Keratinocyte (primary cell): Measurements from ENCODE around the gene RNF26. TPM values are rescaled to one million over a fixed set of nuclear protein-coding genes. Genes with fewer than 3 reads are reported as not detected.

Source experiments
- DNase-seq: peaks from one replicate; pipeline ENCODE4 v3.0.0-alpha.2; 2011; ENCODE audit warnings: low read depth, missing footprints, low spot score
- FAIRE-seq: peaks from 2 replicates; lab custom pipeline; 2011; peaks lifted over from hg19 to GRCh38; lab: Jason Lieb, UNC
- H2AFZ ChIP-seq: 2 replicates; pipeline ENCODE4 v1.6.0; 2012; ENCODE audit warnings: low read length, control low read depth, inconsistent platforms; ENCODE audit not compliant: control insufficient read depth
- H3K27ac ChIP-seq: 2 replicates; pipeline ENCODE4 v1.5.1; 2011; ENCODE audit warnings: low read length; ENCODE audit not compliant: control insufficient read depth, insufficient read depth
- H3K27me3 ChIP-seq: 3 replicates; pipeline ENCODE4 v1.6.0; 2011; ENCODE audit warnings: low read length; ENCODE audit not compliant: control insufficient read depth, insufficient read depth; ENCODE audit errors: extremely low read depth
- H3K36me3 ChIP-seq, 2 experiments: 2 replicates in 1 of 2; 3 replicates in 1 of 2; pipeline ENCODE4 v1.5.1; 2011; ENCODE audit warnings: low read length in 2 of 2, mild to moderate bottlenecking in 1 of 2; ENCODE audit not compliant: control insufficient read depth in 2 of 2, insufficient read depth in 2 of 2; ENCODE audit errors: extremely low read depth in 1 of 2
- H3K4me1 ChIP-seq: 3 replicates; pipeline ENCODE4 v1.5.1; 2011; ENCODE audit warnings: low read length; ENCODE audit not compliant: control insufficient read depth, insufficient read depth; ENCODE audit errors: extremely low read depth
- H3K4me2 ChIP-seq: 3 replicates; pipeline ENCODE4 v1.6.0; 2011; ENCODE audit warnings: low read depth, low read length; ENCODE audit not compliant: control insufficient read depth, insufficient read depth; ENCODE audit errors: extremely low read depth
- H3K4me3 ChIP-seq, 3 experiments: fragments of 200-600 bp in 1 of 3; sonication (generic) in 1 of 3; 2 replicates in 2 of 3; 3 replicates in 1 of 3; pipeline ENCODE4 v1.5.1; 2011 to 2016; ENCODE audit warnings: low read length in 3 of 3, mild to moderate bottlenecking in 3 of 3, control low read depth in 2 of 3, inconsistent platforms in 1 of 3, low read depth in 1 of 3, mixed read lengths in 1 of 3, mixed run types in 1 of 3, moderate library complexity in 1 of 3; ENCODE audit not compliant: control insufficient read depth in 2 of 3, insufficient read depth in 2 of 3; ENCODE audit errors: extremely low read depth in 1 of 3
- H3K79me2 ChIP-seq: 2 replicates; pipeline ENCODE4 v1.6.0; 2012; ENCODE audit warnings: low read length; ENCODE audit not compliant: control insufficient read depth, insufficient read depth
- H3K9ac ChIP-seq: 3 replicates; pipeline ENCODE4 v1.6.0; 2011; ENCODE audit warnings: low read length; ENCODE audit not compliant: control insufficient read depth, insufficient read depth; ENCODE audit errors: extremely low read depth
- H3K9me1 ChIP-seq: 3 replicates; pipeline ENCODE4 v1.6.0; 2011; ENCODE audit warnings: low read length; ENCODE audit not compliant: control insufficient read depth, insufficient read depth; ENCODE audit errors: extremely low read depth
- H3K9me3 ChIP-seq: 2 replicates; pipeline ENCODE4 v1.5.1; 2012; ENCODE audit warnings: low read depth, low read length; ENCODE audit not compliant: control insufficient read depth
- H4K20me1 ChIP-seq: 3 replicates; pipeline ENCODE4 v1.6.0; 2011; ENCODE audit warnings: low read length; ENCODE audit not compliant: control insufficient read depth, insufficient read depth; ENCODE audit errors: extremely low read depth
- CTCF ChIP-seq, 3 experiments: IDR thresholded peaks in 1 of 3; conservative IDR thresholded peaks in 1 of 3; optimal IDR thresholded peaks in 1 of 3; 2 replicates in 2 of 3; 3 replicates in 1 of 3; pipeline versions ENCODE3 to v1.5.1; 2011; ENCODE audit warnings: low read length in 3 of 3, mild to moderate bottlenecking in 3 of 3, moderate library complexity in 2 of 3, control low read depth in 1 of 3, inconsistent platforms in 1 of 3; ENCODE audit not compliant: insufficient read depth in 2 of 3; ENCODE audit errors: extremely low read depth in 1 of 3
- EZH2 ChIP-seq: IDR thresholded peaks from one replicate; pipeline ENCODE4 v1.6.1; 2012; ENCODE audit warnings: inconsistent platforms, mild to moderate bottlenecking, low read length, moderate library complexity
- dilution Hi-C: fragments of 300-500 bp; cut with MboI; formaldehyde crosslinking; loops from one replicate; pipeline ENCODE4 v1.7.0; 2020; ENCODE audit warnings: low sequenced_read_pairs; ENCODE audit not compliant: extremely low pct_ligation_motif_present
- polyA plus RNA-seq, 5 experiments: library from polyadenylated mRNA; depleted of rRNA in 3 of 5; stranded (reverse) in 3 of 5; stranded (forward) in 1 of 5; unstranded in 1 of 5; fragments of >200 nt; gene quantifications; 1 replicate in 1 of 5; 2 replicates in 3 of 5; 3 replicates in 1 of 5; pipeline versions ENCODE4 v1.2.1 to v1.2.3, GENCODE V29; 2011 to 2012; ENCODE audit warnings: missing spikeins in 2 of 5, low read depth in 1 of 5, low replicate concordance in 1 of 5

Gene RNF26
- polyA plus RNA-seq, 1 donor (not counting 4 experiments of a cell fraction or from before 2014, with no cell fraction given): 13.2 TPM

DNA sequence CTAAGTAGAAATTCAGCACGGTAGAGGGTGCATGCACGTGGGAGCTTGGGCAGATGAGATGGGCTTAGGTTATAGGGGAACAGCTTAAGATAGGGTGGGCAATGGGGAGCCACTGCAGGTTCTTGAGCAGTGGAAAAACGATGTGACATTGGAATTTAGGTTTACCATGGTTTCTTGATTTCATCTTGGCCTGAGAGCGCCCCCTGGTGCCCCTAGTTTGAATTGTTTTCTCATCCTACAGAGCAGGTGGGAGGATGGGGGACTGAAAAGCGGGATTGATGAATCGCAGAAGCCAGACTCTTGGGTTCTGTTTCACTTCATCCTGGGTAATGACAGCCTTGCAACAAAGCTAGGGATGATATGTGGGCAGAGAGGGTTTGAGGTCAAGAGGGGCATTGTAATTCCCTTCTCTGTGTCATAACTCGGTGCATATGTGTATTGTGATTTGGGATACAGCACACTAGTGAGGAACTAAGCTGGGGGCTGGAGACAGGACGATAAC, 10.7 kb upstream of the RNF26 start:
- H3K4me2 ChIP-seq: no peak overlapping the region
- no peaks in the 10 kb centered on the region for H3K79me2 ChIP-seq
- H3K27ac ChIP-seq: no peak overlapping the region
- no peak overlapping the region for H3K4me3 ChIP-seq
- FAIRE-seq (no peak), DNase-seq (no peak)
- H2AFZ ChIP-seq: no peak overlapping the region
- no peaks in the 10 kb centered on the region for H3K9me3 ChIP-seq
- H3K9ac ChIP-seq: no peak overlapping the region
- peaks cover 13% of the 10 kb centered on the region for H3K4me1 ChIP-seq
- H3K36me3 ChIP-seq: no peaks in the 10 kb centered on the region
- H3K9me1 ChIP-seq: no peaks in the 10 kb centered on the region
- H3K27me3 ChIP-seq: no peaks in the 10 kb centered on the region
- no peak for TF ChIP-seq EZH2
- TF ChIP-seq CTCF (optimal IDR thresholded peaks at IDR 0.05 in 1 of 3, IDR thresholded peaks at IDR 0.05 in 1 of 3, conservative IDR thresholded peaks at IDR 0.05 in 1 of 3; ENCODE audit: extremely low read depth in 1 of 3, insufficient read depth in 2 of 3, low read length in 3 of 3): peak; percentile 72 to 92 (median 78)
- no peaks in the 10 kb centered on the region for H4K20me1 ChIP-seq
- dilution Hi-C loops: no loop called here

GRCh38 chr11:119324189-119324588, 10.1 kb upstream of the RNF26 start:
- no peaks in the 10 kb centered on the region for H3K79me2 ChIP-seq
- no peaks in the 10 kb centered on the region for H3K9me3 ChIP-seq
- no peak overlapping the region for H3K4me2 ChIP-seq
- dilution Hi-C loops: no loop called here
- TF ChIP-seq EZH2 (no peak), CTCF (optimal IDR thresholded peaks at IDR 0.05 in 1 of 3, IDR thresholded peaks at IDR 0.05 in 1 of 3, conservative IDR thresholded peaks at IDR 0.05 in 1 of 3; ENCODE audit: extremely low read depth in 1 of 3, insufficient read depth in 2 of 3, low read length in 3 of 3) (no peak)
- no peaks in the 10 kb centered on the region for H3K36me3 ChIP-seq
- no peak for DNase-seq
- FAIRE-seq: no peak
- no peaks in the 10 kb centered on the region for H3K27me3 ChIP-seq
- no peak overlapping the region for H3K9ac ChIP-seq
- peaks cover 8% of the 10 kb centered on the region for H3K4me1 ChIP-seq
- no peaks in the 10 kb centered on the region for H4K20me1 ChIP-seq
- no peak overlapping the region for H2AFZ ChIP-seq
- H3K27ac ChIP-seq: no peak overlapping the region
- no peaks in the 10 kb centered on the region for H3K9me1 ChIP-seq
- no peak overlapping the region for H3K4me3 ChIP-seq
